Spinal cord (tissue), 10 donors: ENCODE measurements around the gene SLC39A12. TPM values are rescaled to one million over a fixed set of nuclear protein-coding genes. Genes with fewer than 3 reads are reported as not detected.
A peak's percentile ranks its signal among the peaks of the same experiment; 100 is the strongest.

Source experiments
- DNase-seq, 6 donors: peaks; one replicate each; pipeline versions ENCODE4 v3.0.0 to v3.0.0-alpha.2; 2013 to 2015; ENCODE audit warnings: low spot score in 6 of 6, low read depth in 4 of 6
- H3K27ac ChIP-seq: one replicate; pipeline ENCODE4 v1.5.1; 2013; ENCODE audit warnings: low read depth, low read length, control low read depth
- H3K27me3 ChIP-seq: one replicate; pipeline ENCODE4 v1.6.1; 2013; ENCODE audit warnings: low read length; ENCODE audit not compliant: control insufficient read depth, insufficient read depth
- H3K36me3 ChIP-seq: one replicate; pipeline ENCODE4 v1.6.1; 2013; ENCODE audit warnings: low read length; ENCODE audit not compliant: control insufficient read depth, insufficient read depth
- H3K4me1 ChIP-seq: one replicate; pipeline ENCODE4 v1.6.1; 2013; ENCODE audit warnings: low read length; ENCODE audit not compliant: control insufficient read depth, insufficient read depth
- H3K4me3 ChIP-seq: one replicate; pipeline ENCODE4 v1.5.1; 2013; ENCODE audit warnings: low read depth, low read length, control low read depth
- H3K9me3 ChIP-seq: one replicate; pipeline ENCODE4 v1.6.1; 2013; ENCODE audit warnings: low read length; ENCODE audit not compliant: control insufficient read depth, insufficient read depth
- WGBS: methylation state at CpG from one replicate; pipeline ENCODE4 v1.1.5; 2013; ENCODE audit warnings: missing lambda C conversion rate; ENCODE audit not compliant: insufficient coverage; 5-methylcytosine and 5-hydroxymethylcytosine counted together
- polyA plus RNA-seq, 2 donors: library from polyadenylated mRNA; unstranded; fragments of 120-200 nt; gene quantifications; one replicate each; pipeline ENCODE4 v1.2.1, GENCODE V29; 2013; ENCODE audit not compliant: insufficient read length in 2 of 2
- total RNA-seq, 2 donors: library from RNA; depleted of rRNA in 1 of 2; stranded (reverse); fragments of 120-200 nt in 1 of 2; fragments of >200 nt in 1 of 2; gene quantifications; one replicate each; pipeline versions ENCODE4 v1.2.3 to v1.2.4, GENCODE V29; 2013 to 2014
- donor health status: healthy.

Gene SLC39A12
- total and polyA plus RNA-seq, 4 donors: 5.7 to 46.9 (median 10.2) TPM

GRCh38 chr10:18075881-18076280, 124.2 kb downstream of the SLC39A12 start:
- no peak overlapping the region for H3K4me3 ChIP-seq
- no peaks in the 10 kb centered on the region for H3K36me3 ChIP-seq
- DNase-seq: no peak
- H3K9me3 ChIP-seq: no peaks in the 10 kb centered on the region
- H3K27ac ChIP-seq: no peak overlapping the region
- WGBS: 62% methylated on average over 2 of the region's 3 CpGs
- no peaks in the 10 kb centered on the region for H3K4me1 ChIP-seq
- H3K27me3 ChIP-seq: no peaks in the 10 kb centered on the region

GRCh38 chr10:18079665-18080295, 128.1 kb downstream of the SLC39A12 start:
- Histone ChIP-seq H3K27me3 (no peaks in the 10 kb centered on the region), H3K27ac (no peak overlapping the region), H3K9me3 (no peaks in the 10 kb centered on the region), H3K4me3 (no peak overlapping the region), H3K4me1 (no peaks in the 10 kb centered on the region), H3K36me3 (no peaks in the 10 kb centered on the region)
- no CpG with 5 or more reads among the region's 1 CpG for WGBS
- DNase-seq: no peak

- no peaks in the 10 kb centered on the region for H3K36me3 ChIP-seq
- H3K4me1 ChIP-seq: no peaks in the 10 kb centered on the region
- H3K9me3 ChIP-seq: no peaks in the 10 kb centered on the region
- DNase-seq: no peak
- WGBS: no CpG with 5 or more reads among the region's 8 CpGs
- H3K4me3 ChIP-seq: no peak overlapping the region
- no peaks in the 10 kb centered on the region for H3K27me3 ChIP-seq
- no peak overlapping the region for H3K27ac ChIP-seq
Measured at GRCh38 chr10:18082381-18082780, 130.7 kb downstream of the SLC39A12 start.

GRCh38 chr10:18085855-18086254, 134.1 kb downstream of the SLC39A12 start:
- H3K4me3 ChIP-seq: no peak overlapping the region
- H3K4me1 ChIP-seq: no peaks in the 10 kb centered on the region
- no peaks in the 10 kb centered on the region for H3K27me3 ChIP-seq
- no peak overlapping the region for H3K27ac ChIP-seq
- H3K9me3 ChIP-seq: no peaks in the 10 kb centered on the region
- H3K36me3 ChIP-seq: no peaks in the 10 kb centered on the region
- WGBS: 93% methylated on average over 4 of the region's 4 CpGs
- no peak for DNase-seq

- Histone ChIP-seq H3K36me3 (no peaks in the 10 kb centered on the region), H3K9me3 (no peaks in the 10 kb centered on the region), H3K27me3 (no peaks in the 10 kb centered on the region), H3K4me1 (no peaks in the 10 kb centered on the region), H3K4me3 (no peak overlapping the region), H3K27ac (no peak overlapping the region)
- DNase-seq: peak in 3 of 6 donors; percentile 3 to 27 (median 11)
Measured at GRCh38 chr10:18086746-18087145, 135.0 kb downstream of the SLC39A12 start.

- peak; percentile 21 to 88 (median 48) for DNase-seq
- WGBS: 43% methylated on average over 1 of the region's 5 CpGs
- no peak overlapping the region for H3K4me3 ChIP-seq
Measured at GRCh38 chr10:18087355-18087754, 135.6 kb downstream of the SLC39A12 start.

More at GRCh38 chr10:18087355-18087754, 135.6 kb downstream of the SLC39A12 start:
- Histone ChIP-seq H3K9me3 (no peaks in the 10 kb centered on the region), H3K36me3 (no peaks in the 10 kb centered on the region), H3K27me3 (no peaks in the 10 kb centered on the region), H3K27ac (peak overlapping the region; percentile 10), H3K4me1 (no peaks in the 10 kb centered on the region)

Other genes starting within 250 kb of the SLC39A12 start
- gene TMEM236, start 199.7 kb upstream of the SLC39A12 start, total RNA-seq: under 1 TPM; 0.44 to 0.50 TPM
- gene TMEM236, start 199.7 kb upstream of the SLC39A12 start, polyA plus RNA-seq: under 1 TPM; 0.24 to 0.27 TPM
- gene MRC1, start 142.6 kb upstream of the SLC39A12 start, total RNA-seq: 10 to 100 TPM; 13.0 to 23.1 TPM
- gene MRC1, start 142.6 kb upstream of the SLC39A12 start, polyA plus RNA-seq: 1 to 10 TPM; 2.4 to 3.4 TPM
- gene CACNB2, start 188.5 kb downstream of the SLC39A12 start, total RNA-seq: 10 to 100 TPM; 26.6 to 32.7 TPM
- gene CACNB2, start 188.5 kb downstream of the SLC39A12 start, polyA plus RNA-seq: 10 to 100 TPM; 18.4 to 23.3 TPM